ENCODE data around the gene HPCA. TPM values are rescaled to one million over a fixed set of nuclear protein-coding genes. Genes with fewer than 3 reads are reported as not detected.
A peak's percentile ranks its signal among the peaks of the same experiment; 100 is the strongest.

HPCA gene
- total RNA-seq, 1 experiment from 2014 or later: 1.2 TPM

- no peak overlapping the region for H2AK5ac ChIP-seq (ENCODE audit: insufficient read length, low read length)
- H4K20me1 ChIP-seq (ENCODE audit: control insufficient read depth, insufficient read depth, insufficient read length): peaks cover 3% of the 10 kb centered on the region
- no peak overlapping the region for H4K91ac ChIP-seq (ENCODE audit: insufficient read length, low read depth, low read length)
- no peak overlapping the region for H3T11ph ChIP-seq (ENCODE audit: low read length)
- Mint-ChIP-seq H3K4me3 (peak overlapping the region in 1 of 2 experiments; percentile 88; a peak in 1 of 5 replicates), H3K4me1 (peaks cover 1 to 14% of the 10 kb centered on the region in 2 experiments; a peak in 2 of 4 replicates), H3K36me3 (ENCODE audit: insufficient read depth in 1 of 3, low read depth in 3 of 3) (peaks cover 0 to 9% (median 0%) of the 10 kb centered on the region in 3 experiments; a peak in 1 of 7 replicates), H3K9me3 (peaks cover 5 to 8% of the 10 kb centered on the region in 2 experiments; a peak in 4 of 5 replicates), H3K27ac (no peak overlapping the region), H3K27me3 (ENCODE audit: low read depth) (peaks cover 74% of the 10 kb centered on the region)
- H3K9me3 ChIP-seq (ENCODE audit: control insufficient read depth, low read depth, low read length): no peaks in the 10 kb centered on the region
- no peak overlapping the region for H3K4ac ChIP-seq (ENCODE audit: low read depth, low read length)
- no CpG with 5 or more reads among the region's 3 CpGs for WGBS (ENCODE audit: extremely low coverage, insufficient read length, low lambda C conversion rate)
- no peak overlapping the region for H2AFZ ChIP-seq (ENCODE audit: low read length)
- no peak overlapping the region for H2BK20ac ChIP-seq (ENCODE audit: low read depth, low read length, poor library complexity, severe bottlenecking)
- no peak for TF ChIP-seq CTCF (conservative IDR thresholded peaks at IDR 0.05)
- H3K23me2 ChIP-seq (ENCODE audit: insufficient read length, low read depth, low read length, poor library complexity, severe bottlenecking): no peaks in the 10 kb centered on the region
- no peak overlapping the region for H3K56ac ChIP-seq (ENCODE audit: insufficient read length, low read depth, low read length)
- H4K5ac ChIP-seq (ENCODE audit: insufficient read length, low read depth, low read length): no peak overlapping the region
- no peak overlapping the region for H3K23ac ChIP-seq (ENCODE audit: insufficient read length, low read depth, low read length)
- no peak overlapping the region for H4K8ac ChIP-seq (replicated peaks; ENCODE audit: insufficient read length, low read depth, low read length)
- H3K79me2 ChIP-seq (ENCODE audit: insufficient read depth, low read length): no peaks in the 10 kb centered on the region
- H3K79me1 ChIP-seq (ENCODE audit: insufficient read depth, low read depth, low read length, poor library complexity, severe bottlenecking): no peaks in the 10 kb centered on the region
- H2BK12ac ChIP-seq (ENCODE audit: insufficient read length, low read depth, low read length): no peak overlapping the region
- H3K4me1 ChIP-seq (ENCODE audit: insufficient read depth, low read length): no peaks in the 10 kb centered on the region
- no peak overlapping the region for H3K14ac ChIP-seq (ENCODE audit: insufficient read depth, low read length)
- no peak for DNase-seq
- H3K27ac ChIP-seq (ENCODE audit: insufficient read length, low read depth, low read length): no peak overlapping the region
- H3K9ac ChIP-seq (ENCODE audit: extremely low read depth, insufficient read length, low read length): no peak overlapping the region
- no peak overlapping the region for H3K18ac ChIP-seq (ENCODE audit: insufficient read length, low read depth, low read length)
- H3K27me3 ChIP-seq (ENCODE audit: insufficient read depth, low read length): no peaks in the 10 kb centered on the region; the same call in 1 of the 2 replicates
- H2BK15ac ChIP-seq (ENCODE audit: low read depth, low read length): no peak overlapping the region
- no peak overlapping the region for H2BK120ac ChIP-seq (ENCODE audit: low read depth, low read length, poor library complexity, severe bottlenecking)
- no peak overlapping the region for H2BK5ac ChIP-seq (ENCODE audit: insufficient read length, low read length)
- no peak overlapping the region for H3K4me2 ChIP-seq (ENCODE audit: insufficient read depth, insufficient read length, low read length)
Observed at GRCh38 chr1:32891630-32892029, 5.3 kb downstream of the HPCA start.
